GM12891 (cell line): ENCODE results near the gene ACP7.

Experiments used
- PAX5 ChIP-seq: IDR thresholded peaks from 2 replicates; pipeline ENCODE4 v1.6.1; 2011; ENCODE audit warnings: low read length, moderate library complexity, mild to moderate bottlenecking; ENCODE audit not compliant: insufficient read depth, severe bottlenecking
- POLR2A ChIP-seq: IDR thresholded peaks from 2 replicates; pipeline ENCODE4 v1.6.1; 2011; ENCODE audit warnings: low read depth, low read length, control low read depth
- POLR2AphosphoS5 ChIP-seq: IDR thresholded peaks from 2 replicates; pipeline ENCODE4 v1.6.1; 2011; ENCODE audit warnings: low read depth, low read length, control low read depth
- SPI1 ChIP-seq: IDR thresholded peaks from 2 replicates; pipeline ENCODE4 v1.6.1; 2011; ENCODE audit warnings: low read depth, low read length, control low read depth
- TAF1 ChIP-seq: IDR thresholded peaks from 2 replicates; pipeline ENCODE4 v1.6.1; 2011; ENCODE audit warnings: low read depth, low read length, control low read depth

DNA sequence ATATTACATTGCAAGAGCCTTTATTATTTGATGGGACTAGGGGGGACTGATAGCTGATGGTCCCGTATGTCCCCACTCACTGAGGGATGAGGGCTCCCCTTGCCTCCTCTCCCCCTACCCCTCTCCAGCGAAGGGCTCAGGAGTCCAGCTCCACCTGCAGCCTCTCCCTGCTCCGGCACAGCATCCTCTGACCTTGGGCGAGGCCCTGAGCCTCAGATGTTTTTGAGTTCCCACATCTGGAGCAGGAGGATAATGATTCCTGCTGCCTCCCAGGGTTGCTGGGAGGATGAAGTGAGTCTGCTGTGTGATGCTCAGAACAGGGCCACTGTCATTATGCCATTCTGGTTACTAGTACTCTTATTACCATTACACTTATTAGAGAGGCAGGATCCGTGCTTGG lies 56.4 kb downstream of the ACP7 start:
- TF ChIP-seq SPI1 = no peak
- no peak for TF ChIP-seq POLR2A
- no peak for TF ChIP-seq POLR2AphosphoS5
- TF ChIP-seq TAF1 = no peak
- no peak for TF ChIP-seq PAX5
